ENCODE measurements around the gene LIMS2.

The LIMS2 gene

DNA sequence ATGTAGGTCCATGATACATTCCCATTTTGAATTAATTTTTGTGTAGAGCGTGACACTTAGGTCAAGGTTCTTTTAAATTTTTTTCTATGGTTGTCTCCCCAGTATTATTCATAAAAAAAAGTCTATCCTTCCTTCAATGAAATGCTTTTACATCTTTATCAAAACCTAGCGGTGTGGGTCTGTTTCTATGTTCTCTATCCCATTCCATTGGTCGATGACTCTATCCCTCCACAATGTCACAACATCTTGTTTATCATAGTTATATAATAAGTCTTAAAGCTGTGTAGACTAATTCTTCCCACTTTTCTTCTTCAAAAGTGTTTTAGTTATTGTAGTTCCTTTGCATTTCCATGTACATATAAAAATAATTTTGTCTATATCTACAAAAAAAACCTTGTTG lies 76.6 kb downstream of the LIMS2 start:
- H2BK15ac ChIP-seq (replicated peaks; ENCODE audit: low read depth), result no peak overlapping the region
- WGBS (ENCODE audit: extremely low coverage, insufficient coverage, low lambda C conversion rate), result no CpG with 5 or more reads among the region's 3 CpGs
- no peak overlapping the region for H4K5ac ChIP-seq (ENCODE audit: low read length)
- H3K4me2 ChIP-seq (ENCODE audit: low read length), result no peak overlapping the region
- no peak overlapping the region for H2AK5ac ChIP-seq (ENCODE audit: low read length)
- no peak overlapping the region for H2BK120ac ChIP-seq (ENCODE audit: low read depth, low read length)
- no peak overlapping the region for H3K4ac ChIP-seq (ENCODE audit: low read depth, low read length)
- H3K18ac ChIP-seq (ENCODE audit: low read length), result no peak overlapping the region
- no peaks in the 10 kb centered on the region for H3K79me1 ChIP-seq (ENCODE audit: low read length)
- no peak overlapping the region for H3K27ac ChIP-seq (ENCODE audit: low read depth, low read length)
- H4K8ac ChIP-seq (ENCODE audit: low read depth, low read length), result no peak overlapping the region
- no peaks in the 10 kb centered on the region for H3K79me2 ChIP-seq (ENCODE audit: control insufficient read depth, insufficient read depth, low read length)
- no peak overlapping the region for H3K9ac ChIP-seq (ENCODE audit: low read length)
- no peak overlapping the region for H3K56ac ChIP-seq (ENCODE audit: low read length)
- no peak overlapping the region for H2BK5ac ChIP-seq (ENCODE audit: low read length)
- H3K36me3 ChIP-seq (ENCODE audit: control insufficient read depth, insufficient read depth, low read length), result no peaks in the 10 kb centered on the region
- no peak for DNase-seq
- H3K27me3 ChIP-seq (ENCODE audit: insufficient read depth, low read length, poor library complexity), result no peaks in the 10 kb centered on the region
- H3K4me3 ChIP-seq (ENCODE audit: low read length), result no peak overlapping the region
- no peak overlapping the region for H3K23ac ChIP-seq (ENCODE audit: low read length)
- H3K4me1 ChIP-seq (ENCODE audit: control insufficient read depth, low read depth, low read length), result no peaks in the 10 kb centered on the region

- Histone ChIP-seq H4K8ac (ENCODE audit: low read depth, low read length) (no peak overlapping the region), H3K27me3 (ENCODE audit: insufficient read depth, low read length, poor library complexity) (no peaks in the 10 kb centered on the region), H3K4me3 (ENCODE audit: low read length) (no peak overlapping the region), H2BK5ac (ENCODE audit: low read length) (no peak overlapping the region), H3K56ac (ENCODE audit: low read length) (no peak overlapping the region), H3K79me1 (ENCODE audit: low read length) (no peaks in the 10 kb centered on the region), H3K4ac (ENCODE audit: low read depth, low read length) (no peak overlapping the region), H3K4me1 (ENCODE audit: control insufficient read depth, low read depth, low read length) (no peaks in the 10 kb centered on the region), H3K23ac (ENCODE audit: low read length) (no peak overlapping the region), H3K79me2 (ENCODE audit: control insufficient read depth, insufficient read depth, low read length) (no peaks in the 10 kb centered on the region), H2AK5ac (ENCODE audit: low read length) (no peak overlapping the region), H2BK120ac (ENCODE audit: low read depth, low read length) (no peak overlapping the region), H3K36me3 (ENCODE audit: control insufficient read depth, insufficient read depth, low read length) (no peaks in the 10 kb centered on the region), H2BK15ac (replicated peaks; ENCODE audit: low read depth) (no peak overlapping the region), H4K5ac (ENCODE audit: low read length) (no peak overlapping the region), H3K27ac (ENCODE audit: low read depth, low read length) (no peak overlapping the region), H3K9ac (ENCODE audit: low read length) (no peak overlapping the region), H3K18ac (ENCODE audit: low read length) (no peak overlapping the region), H3K4me2 (ENCODE audit: low read length) (no peak overlapping the region)
- DNase-seq, result no peak
- no CpG with 5 or more reads among the region's 4 CpGs for WGBS (ENCODE audit: extremely low coverage, insufficient coverage, low lambda C conversion rate)
Observed at GRCh38 chr2:127597984-127598380, 77.3 kb downstream of the LIMS2 start.

DNA sequence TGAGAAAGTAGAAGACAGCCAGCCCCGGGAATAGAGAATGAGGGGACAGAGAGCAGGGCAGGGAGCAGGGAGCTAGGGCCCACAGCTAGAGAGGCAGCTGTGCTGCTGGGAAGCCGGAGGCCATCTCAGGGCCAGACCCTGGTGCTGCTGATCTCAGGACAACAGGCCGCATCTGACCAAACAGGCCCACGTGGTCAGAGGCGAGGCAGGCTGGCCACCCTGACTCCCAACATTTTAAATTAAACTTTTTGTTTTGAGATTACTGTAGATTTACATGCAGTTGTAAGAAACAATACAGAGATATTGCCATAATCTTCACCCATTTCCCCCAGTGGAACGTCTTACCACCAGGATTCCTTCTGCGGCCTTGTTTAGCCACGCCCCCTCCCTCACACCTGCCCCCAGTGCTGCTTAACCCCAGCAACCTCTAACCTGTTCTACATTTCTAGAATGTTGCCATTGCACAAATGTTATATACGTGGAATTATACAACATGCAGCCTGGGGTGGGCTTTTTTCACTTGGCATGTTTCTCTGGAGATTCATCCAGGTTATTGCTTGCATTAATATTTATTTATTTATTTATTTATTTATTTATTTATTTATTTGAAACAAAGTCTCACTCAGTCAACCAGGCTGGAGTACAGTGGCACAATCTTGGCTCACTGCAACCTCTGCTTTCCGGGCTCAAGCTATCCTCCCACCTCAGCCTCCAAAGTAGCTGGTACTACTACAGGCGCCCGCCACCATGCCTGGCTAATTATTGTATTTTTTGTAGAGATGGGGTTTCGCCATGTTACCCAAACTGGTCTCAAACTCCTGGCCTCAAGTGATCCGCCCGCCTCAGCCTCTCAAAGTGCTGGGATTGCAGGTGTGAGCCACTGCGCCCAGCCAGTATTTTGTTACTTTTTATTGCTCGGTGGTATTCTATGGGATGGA lies 78.0 kb downstream of the LIMS2 start:
- no CpG with 5 or more reads among the region's 17 CpGs for WGBS (ENCODE audit: extremely low coverage, insufficient coverage, low lambda C conversion rate)
- Histone ChIP-seq H3K4me1 (ENCODE audit: control insufficient read depth, low read depth, low read length) (no peaks in the 10 kb centered on the region), H3K4ac (ENCODE audit: low read depth, low read length) (no peak overlapping the region), H2BK15ac (replicated peaks; ENCODE audit: low read depth) (no peak overlapping the region), H2BK5ac (ENCODE audit: low read length) (no peak overlapping the region), H3K56ac (ENCODE audit: low read length) (no peak overlapping the region), H3K4me2 (ENCODE audit: low read length) (no peak overlapping the region), H3K79me1 (ENCODE audit: low read length) (no peaks in the 10 kb centered on the region), H2AK5ac (ENCODE audit: low read length) (no peak overlapping the region), H3K27me3 (ENCODE audit: insufficient read depth, low read length, poor library complexity) (no peaks in the 10 kb centered on the region), H3K79me2 (ENCODE audit: control insufficient read depth, insufficient read depth, low read length) (no peaks in the 10 kb centered on the region), H3K36me3 (ENCODE audit: control insufficient read depth, insufficient read depth, low read length) (no peaks in the 10 kb centered on the region), H4K5ac (ENCODE audit: low read length) (no peak overlapping the region), H2BK120ac (ENCODE audit: low read depth, low read length) (no peak overlapping the region), H3K4me3 (ENCODE audit: low read length) (no peak overlapping the region), H3K27ac (ENCODE audit: low read depth, low read length) (no peak overlapping the region), H3K18ac (ENCODE audit: low read length) (no peak overlapping the region), H4K8ac (ENCODE audit: low read depth, low read length) (no peak overlapping the region), H3K23ac (ENCODE audit: low read length) (no peak overlapping the region), H3K9ac (ENCODE audit: low read length) (no peak overlapping the region)
- DNase-seq, result no peak

DNA sequence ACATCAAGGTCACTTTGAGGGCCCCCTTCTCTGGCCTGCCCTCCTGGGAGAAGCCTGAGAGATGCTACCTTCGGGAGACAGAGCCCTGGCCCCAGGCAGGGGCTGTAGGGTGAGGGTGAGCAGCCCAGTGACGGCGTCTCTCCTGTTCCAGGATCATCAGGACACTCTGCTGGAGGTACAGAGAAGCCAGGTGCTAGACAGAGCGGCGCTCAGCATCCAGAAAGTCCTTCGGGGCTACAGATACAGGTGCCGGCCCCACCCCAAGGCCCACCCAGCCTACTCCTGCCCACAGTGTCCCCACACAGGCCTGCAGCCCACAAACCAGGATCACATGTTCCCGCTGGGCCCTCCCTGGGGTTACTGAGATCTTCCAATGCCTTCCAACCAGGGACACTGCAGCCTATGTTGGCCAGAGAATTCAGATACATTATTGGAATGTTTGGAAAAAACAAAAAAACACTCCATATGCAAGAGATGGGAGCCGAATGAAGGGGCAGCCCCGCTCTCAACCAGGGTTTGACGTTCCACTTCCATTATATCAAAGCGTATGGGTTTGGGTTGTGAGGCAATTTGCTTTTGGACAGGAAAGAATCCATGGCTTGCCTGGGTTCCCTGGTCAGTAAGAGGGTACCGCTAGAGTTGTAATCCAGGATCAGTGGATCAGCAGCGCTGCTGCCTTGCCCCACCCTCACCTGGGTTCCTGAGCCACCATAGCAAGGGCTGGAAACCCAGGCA lies 78.9 kb downstream of the LIMS2 start:
- no peaks in the 10 kb centered on the region for H3K27me3 ChIP-seq (ENCODE audit: insufficient read depth, low read length, poor library complexity)
- no peak overlapping the region for H3K9ac ChIP-seq (ENCODE audit: low read length)
- H3K4me1 ChIP-seq (ENCODE audit: control insufficient read depth, low read depth, low read length), result no peaks in the 10 kb centered on the region
- no peak overlapping the region for H4K8ac ChIP-seq (ENCODE audit: low read depth, low read length)
- no peak overlapping the region for H3K56ac ChIP-seq (ENCODE audit: low read length)
- no peak overlapping the region for H3K27ac ChIP-seq (ENCODE audit: low read depth, low read length)
- no peak overlapping the region for H3K4me2 ChIP-seq (ENCODE audit: low read length)
- H2AK5ac ChIP-seq (ENCODE audit: low read length), result no peak overlapping the region
- H4K5ac ChIP-seq (ENCODE audit: low read length), result no peak overlapping the region
- no peak overlapping the region for H2BK15ac ChIP-seq (replicated peaks; ENCODE audit: low read depth)
- no peak overlapping the region for H2BK5ac ChIP-seq (ENCODE audit: low read length)
- H2BK120ac ChIP-seq (ENCODE audit: low read depth, low read length), result no peak overlapping the region
- H3K18ac ChIP-seq (ENCODE audit: low read length), result no peak overlapping the region
- no peaks in the 10 kb centered on the region for H3K79me2 ChIP-seq (ENCODE audit: control insufficient read depth, insufficient read depth, low read length)
- H3K4ac ChIP-seq (ENCODE audit: low read depth, low read length), result no peak overlapping the region
- H3K4me3 ChIP-seq (ENCODE audit: low read length), result no peak overlapping the region
- WGBS (ENCODE audit: extremely low coverage, insufficient coverage, low lambda C conversion rate), result no CpG with 5 or more reads among the region's 14 CpGs
- no peak for DNase-seq
- no peaks in the 10 kb centered on the region for H3K79me1 ChIP-seq (ENCODE audit: low read length)
- H3K36me3 ChIP-seq (ENCODE audit: control insufficient read depth, insufficient read depth, low read length), result no peaks in the 10 kb centered on the region
- no peak overlapping the region for H3K23ac ChIP-seq (ENCODE audit: low read length)

GRCh38 chr2:127594116-127594591 lies 81.2 kb downstream of the LIMS2 start:
- no peaks in the 10 kb centered on the region for H3K79me2 ChIP-seq (ENCODE audit: control insufficient read depth, insufficient read depth, low read length)
- no peak overlapping the region for H3K27ac ChIP-seq (ENCODE audit: low read depth, low read length)
- H3K9ac ChIP-seq (ENCODE audit: low read length), result no peak overlapping the region
- no peak overlapping the region for H3K4me3 ChIP-seq (ENCODE audit: low read length)
- H3K36me3 ChIP-seq (ENCODE audit: control insufficient read depth, insufficient read depth, low read length), result no peaks in the 10 kb centered on the region
- no peak overlapping the region for H3K18ac ChIP-seq (ENCODE audit: low read length)
- no peak overlapping the region for H3K4ac ChIP-seq (ENCODE audit: low read depth, low read length)
- H3K23ac ChIP-seq (ENCODE audit: low read length), result no peak overlapping the region
- DNase-seq, result no peak
- H3K27me3 ChIP-seq (ENCODE audit: insufficient read depth, low read length, poor library complexity), result no peaks in the 10 kb centered on the region
- no peak overlapping the region for H2BK5ac ChIP-seq (ENCODE audit: low read length)
- H3K4me1 ChIP-seq (ENCODE audit: control insufficient read depth, low read depth, low read length), result no peaks in the 10 kb centered on the region
- H3K4me2 ChIP-seq (ENCODE audit: low read length), result no peak overlapping the region
- no CpG with 5 or more reads among the region's 10 CpGs for WGBS (ENCODE audit: extremely low coverage, insufficient coverage, low lambda C conversion rate)
- H2BK15ac ChIP-seq (replicated peaks; ENCODE audit: low read depth), result no peak overlapping the region
- no peak overlapping the region for H3K56ac ChIP-seq (ENCODE audit: low read length)
- H2AK5ac ChIP-seq (ENCODE audit: low read length), result no peak overlapping the region
- no peak overlapping the region for H4K8ac ChIP-seq (ENCODE audit: low read depth, low read length)
- no peak overlapping the region for H2BK120ac ChIP-seq (ENCODE audit: low read depth, low read length)
- no peaks in the 10 kb centered on the region for H3K79me1 ChIP-seq (ENCODE audit: low read length)
- H4K5ac ChIP-seq (ENCODE audit: low read length), result no peak overlapping the region
